ENCODE data around the gene ZFC3H1. TPM values are rescaled to one million over a fixed set of nuclear protein-coding genes. Genes with fewer than 3 reads are reported as not detected.

The ZFC3H1 gene
- total and polyA plus RNA-seq, 2 of the 8 experiments (the other 6 are each of a cell fraction or from before 2014, with no cell fraction given), result 20.0 to 32.4 TPM

DNA sequence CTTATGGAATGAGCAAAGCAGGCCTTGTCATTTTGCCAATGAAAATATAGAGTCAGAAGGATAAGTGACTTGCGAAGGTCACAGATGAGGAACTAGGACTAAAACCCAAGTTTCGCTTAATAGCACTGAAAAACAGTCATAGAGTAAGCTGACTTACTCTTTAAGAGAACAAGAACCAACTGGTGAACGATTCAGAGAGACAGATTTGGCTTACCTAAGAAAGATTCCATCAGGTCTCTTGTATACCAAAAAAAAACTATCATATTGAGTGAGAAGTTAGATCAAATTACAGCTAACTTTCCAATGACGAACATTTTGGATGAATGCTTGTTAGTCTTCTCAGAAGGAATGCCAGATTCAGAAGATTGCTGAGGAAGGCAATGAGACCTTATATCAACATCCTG lies 74.2 kb downstream of the ZFC3H1 start (continued):
- TF ChIP-seq, protein P1, sequence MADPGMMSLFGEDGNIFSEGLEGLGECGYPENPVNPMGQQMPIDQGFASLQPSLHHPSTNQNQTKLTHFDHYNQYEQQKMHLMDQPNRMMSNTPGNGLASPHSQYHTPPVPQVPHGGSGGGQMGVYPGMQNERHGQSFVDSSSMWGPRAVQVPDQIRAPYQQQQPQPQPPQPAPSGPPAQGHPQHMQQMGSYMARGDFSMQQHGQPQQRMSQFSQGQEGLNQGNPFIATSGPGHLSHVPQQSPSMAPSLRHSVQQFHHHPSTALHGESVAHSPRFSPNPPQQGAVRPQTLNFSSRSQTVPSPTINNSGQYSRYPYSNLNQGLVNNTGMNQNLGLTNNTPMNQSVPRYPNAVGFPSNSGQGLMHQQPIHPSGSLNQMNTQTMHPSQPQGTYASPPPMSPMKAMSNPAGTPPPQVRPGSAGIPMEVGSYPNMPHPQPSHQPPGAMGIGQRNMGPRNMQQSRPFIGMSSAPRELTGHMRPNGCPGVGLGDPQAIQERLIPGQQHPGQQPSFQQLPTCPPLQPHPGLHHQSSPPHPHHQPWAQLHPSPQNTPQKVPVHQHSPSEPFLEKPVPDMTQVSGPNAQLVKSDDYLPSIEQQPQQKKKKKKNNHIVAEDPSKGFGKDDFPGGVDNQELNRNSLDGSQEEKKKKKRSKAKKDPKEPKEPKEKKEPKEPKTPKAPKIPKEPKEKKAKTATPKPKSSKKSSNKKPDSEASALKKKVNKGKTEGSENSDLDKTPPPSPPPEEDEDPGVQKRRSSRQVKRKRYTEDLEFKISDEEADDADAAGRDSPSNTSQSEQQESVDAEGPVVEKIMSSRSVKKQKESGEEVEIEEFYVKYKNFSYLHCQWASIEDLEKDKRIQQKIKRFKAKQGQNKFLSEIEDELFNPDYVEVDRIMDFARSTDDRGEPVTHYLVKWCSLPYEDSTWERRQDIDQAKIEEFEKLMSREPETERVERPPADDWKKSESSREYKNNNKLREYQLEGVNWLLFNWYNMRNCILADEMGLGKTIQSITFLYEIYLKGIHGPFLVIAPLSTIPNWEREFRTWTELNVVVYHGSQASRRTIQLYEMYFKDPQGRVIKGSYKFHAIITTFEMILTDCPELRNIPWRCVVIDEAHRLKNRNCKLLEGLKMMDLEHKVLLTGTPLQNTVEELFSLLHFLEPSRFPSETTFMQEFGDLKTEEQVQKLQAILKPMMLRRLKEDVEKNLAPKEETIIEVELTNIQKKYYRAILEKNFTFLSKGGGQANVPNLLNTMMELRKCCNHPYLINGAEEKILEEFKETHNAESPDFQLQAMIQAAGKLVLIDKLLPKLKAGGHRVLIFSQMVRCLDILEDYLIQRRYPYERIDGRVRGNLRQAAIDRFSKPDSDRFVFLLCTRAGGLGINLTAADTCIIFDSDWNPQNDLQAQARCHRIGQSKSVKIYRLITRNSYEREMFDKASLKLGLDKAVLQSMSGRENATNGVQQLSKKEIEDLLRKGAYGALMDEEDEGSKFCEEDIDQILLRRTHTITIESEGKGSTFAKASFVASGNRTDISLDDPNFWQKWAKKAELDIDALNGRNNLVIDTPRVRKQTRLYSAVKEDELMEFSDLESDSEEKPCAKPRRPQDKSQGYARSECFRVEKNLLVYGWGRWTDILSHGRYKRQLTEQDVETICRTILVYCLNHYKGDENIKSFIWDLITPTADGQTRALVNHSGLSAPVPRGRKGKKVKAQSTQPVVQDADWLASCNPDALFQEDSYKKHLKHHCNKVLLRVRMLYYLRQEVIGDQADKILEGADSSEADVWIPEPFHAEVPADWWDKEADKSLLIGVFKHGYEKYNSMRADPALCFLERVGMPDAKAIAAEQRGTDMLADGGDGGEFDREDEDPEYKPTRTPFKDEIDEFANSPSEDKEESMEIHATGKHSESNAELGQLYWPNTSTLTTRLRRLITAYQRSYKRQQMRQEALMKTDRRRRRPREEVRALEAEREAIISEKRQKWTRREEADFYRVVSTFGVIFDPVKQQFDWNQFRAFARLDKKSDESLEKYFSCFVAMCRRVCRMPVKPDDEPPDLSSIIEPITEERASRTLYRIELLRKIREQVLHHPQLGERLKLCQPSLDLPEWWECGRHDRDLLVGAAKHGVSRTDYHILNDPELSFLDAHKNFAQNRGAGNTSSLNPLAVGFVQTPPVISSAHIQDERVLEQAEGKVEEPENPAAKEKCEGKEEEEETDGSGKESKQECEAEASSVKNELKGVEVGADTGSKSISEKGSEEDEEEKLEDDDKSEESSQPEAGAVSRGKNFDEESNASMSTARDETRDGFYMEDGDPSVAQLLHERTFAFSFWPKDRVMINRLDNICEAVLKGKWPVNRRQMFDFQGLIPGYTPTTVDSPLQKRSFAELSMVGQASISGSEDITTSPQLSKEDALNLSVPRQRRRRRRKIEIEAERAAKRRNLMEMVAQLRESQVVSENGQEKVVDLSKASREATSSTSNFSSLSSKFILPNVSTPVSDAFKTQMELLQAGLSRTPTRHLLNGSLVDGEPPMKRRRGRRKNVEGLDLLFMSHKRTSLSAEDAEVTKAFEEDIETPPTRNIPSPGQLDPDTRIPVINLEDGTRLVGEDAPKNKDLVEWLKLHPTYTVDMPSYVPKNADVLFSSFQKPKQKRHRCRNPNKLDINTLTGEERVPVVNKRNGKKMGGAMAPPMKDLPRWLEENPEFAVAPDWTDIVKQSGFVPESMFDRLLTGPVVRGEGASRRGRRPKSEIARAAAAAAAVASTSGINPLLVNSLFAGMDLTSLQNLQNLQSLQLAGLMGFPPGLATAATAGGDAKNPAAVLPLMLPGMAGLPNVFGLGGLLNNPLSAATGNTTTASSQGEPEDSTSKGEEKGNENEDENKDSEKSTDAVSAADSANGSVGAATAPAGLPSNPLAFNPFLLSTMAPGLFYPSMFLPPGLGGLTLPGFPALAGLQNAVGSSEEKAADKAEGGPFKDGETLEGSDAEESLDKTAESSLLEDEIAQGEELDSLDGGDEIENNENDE (IDR thresholded peaks at IDR 0.05; ENCODE audit: insufficient replicate concordance, low read length), result no peak
- TF ChIP-seq KDM4A (IDR thresholded peaks at IDR 0.05; ENCODE audit: low read depth, low read length, severe bottlenecking) (no peak), ZNF274 (IDR thresholded peaks at IDR 0.05; ENCODE audit: borderline replicate concordance, extremely low read depth, low read length) (no peak), JUND (IDR thresholded peaks at IDR 0.05; ENCODE audit: low read length) (no peak), CHD1 (IDR thresholded peaks at IDR 0.05; ENCODE audit: low read depth, low read length) (no peak), TEAD4 (IDR thresholded peaks at IDR 0.05; ENCODE audit: low read depth, low read length) (no peak), SP4 (IDR thresholded peaks at IDR 0.05; ENCODE audit: low read length) (no peak), TAF1 (IDR thresholded peaks at IDR 0.05; ENCODE audit: low read depth, low read length) (no peak), SIN3A (conservative IDR thresholded peaks at IDR 0.05 in 1 of 2, IDR thresholded peaks at IDR 0.05 in 1 of 2; ENCODE audit: low read depth in 1 of 2, low read length in 2 of 2) (no peak), POU5F1 (IDR thresholded peaks at IDR 0.05; ENCODE audit: low read depth, low read length) (no peak)
- TF ChIP-seq, protein P2, sequence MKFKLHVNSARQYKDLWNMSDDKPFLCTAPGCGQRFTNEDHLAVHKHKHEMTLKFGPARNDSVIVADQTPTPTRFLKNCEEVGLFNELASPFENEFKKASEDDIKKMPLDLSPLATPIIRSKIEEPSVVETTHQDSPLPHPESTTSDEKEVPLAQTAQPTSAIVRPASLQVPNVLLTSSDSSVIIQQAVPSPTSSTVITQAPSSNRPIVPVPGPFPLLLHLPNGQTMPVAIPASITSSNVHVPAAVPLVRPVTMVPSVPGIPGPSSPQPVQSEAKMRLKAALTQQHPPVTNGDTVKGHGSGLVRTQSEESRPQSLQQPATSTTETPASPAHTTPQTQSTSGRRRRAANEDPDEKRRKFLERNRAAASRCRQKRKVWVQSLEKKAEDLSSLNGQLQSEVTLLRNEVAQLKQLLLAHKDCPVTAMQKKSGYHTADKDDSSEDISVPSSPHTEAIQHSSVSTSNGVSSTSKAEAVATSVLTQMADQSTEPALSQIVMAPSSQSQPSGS (IDR thresholded peaks at IDR 0.05; ENCODE audit: low read length), result no peak

All from H1 (cell line).